D721Med (cell line): Measurements from ENCODE around the gene MSMB.
"Not testable (repeated sequence)": the region's sequence is repeated elsewhere in the genome, so short reads cannot be mapped to it uniquely, and the experiment has no call there.

Experiments
- DNase-seq: peaks from one replicate; pipeline ENCODE4 v3.0.0; 2011; ENCODE audit warnings: low spot score; ENCODE audit not compliant: insufficient read length
- FAIRE-seq: peaks from 2 replicates; lab custom pipeline; 2011; peaks lifted over from hg19 to GRCh38; lab: Jason Lieb, UNC
- CTCF ChIP-seq: IDR thresholded peaks from 2 replicates; pipeline ENCODE4 v1.5.1; 2012; ENCODE audit warnings: mild to moderate bottlenecking, control low read depth; ENCODE audit not compliant: insufficient read depth; ENCODE audit errors: missing control alignments

The MSMB gene

GRCh38 chr10:46091080-46091827 lies 45.2 kb upstream of the MSMB start:
- FAIRE-seq: no peak
- DNase-seq: no peak
- no peak for TF ChIP-seq CTCF

GRCh38 chr10:46090258-46090812 lies 44.3 kb upstream of the MSMB start:
- DNase-seq: no peak
- TF ChIP-seq CTCF: no peak
- no peak for FAIRE-seq

GRCh38 chr10:46087381-46087780 lies 41.3 kb upstream of the MSMB start:
- DNase-seq, FAIRE-seq: not testable (repeated sequence)

- FAIRE-seq: no peak
- DNase-seq: no peak
- TF ChIP-seq CTCF: no peak
Observed at GRCh38 chr10:46084321-46085165, 38.5 kb upstream of the MSMB start.

GRCh38 chr10:46080886-46081285 lies 34.8 kb upstream of the MSMB start:
- FAIRE-seq (no peak), DNase-seq (no peak)
- no peak for TF ChIP-seq CTCF

GRCh38 chr10:46079831-46080585 lies 33.9 kb upstream of the MSMB start:
- FAIRE-seq (no peak), DNase-seq (no peak)
- no peak for TF ChIP-seq CTCF
